GM18502 (cell line): Measurements from ENCODE around the gene DCHS2.
"Not testable (repeated sequence)": the region's sequence is repeated elsewhere in the genome, so short reads cannot be mapped to it uniquely, and the experiment has no call there.

Experiments
- ATAC-seq: cut with Tn5 transposase; IDR thresholded peaks from one replicate; pipeline ENCODE4 v1.9.1; 2021; ENCODE audit warnings: mild to moderate bottlenecking; ENCODE audit not compliant: unreplicated experiment, poor library complexity

Gene DCHS2

DNA sequence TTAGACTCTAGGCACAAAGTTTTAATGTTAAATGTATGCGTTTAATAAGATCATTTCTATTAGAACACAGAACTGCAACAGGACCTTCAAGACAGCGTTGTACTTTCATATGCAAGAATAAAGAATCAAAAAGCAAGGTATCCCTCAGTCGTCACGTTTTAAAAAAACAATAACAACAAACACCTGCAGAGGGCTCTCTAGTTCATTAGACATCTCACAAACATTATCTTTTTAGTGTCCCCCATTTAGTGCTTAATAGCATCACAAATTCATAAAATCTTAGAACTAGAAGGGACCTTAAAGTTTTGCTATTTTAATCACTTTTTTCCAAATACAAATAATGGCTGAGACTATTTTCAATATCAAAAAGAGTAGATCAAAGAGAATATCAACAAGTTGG is 236.6 kb downstream of the DCHS2 start:
- no peak for ATAC-seq

DNA sequence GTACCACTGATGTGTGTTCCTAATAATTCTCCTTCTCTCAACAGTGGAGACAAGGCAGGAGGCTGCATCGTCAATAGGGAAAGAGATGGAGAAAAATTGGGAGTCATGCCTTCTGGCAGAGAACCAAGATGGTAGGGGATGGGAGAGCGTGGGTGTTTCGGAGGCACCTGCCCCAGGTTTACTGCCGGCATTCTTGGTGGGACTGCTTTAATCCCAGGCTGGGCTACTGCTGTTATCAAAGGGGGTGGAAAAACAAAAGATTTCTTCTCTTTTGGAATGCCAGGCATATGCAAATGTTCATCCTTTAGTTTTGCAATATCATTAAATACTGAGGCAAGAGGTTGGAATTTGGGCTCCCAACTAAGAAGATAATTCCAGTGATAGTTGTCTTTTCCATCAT is 257.0 kb downstream of the DCHS2 start:
- no peak for ATAC-seq

DNA sequence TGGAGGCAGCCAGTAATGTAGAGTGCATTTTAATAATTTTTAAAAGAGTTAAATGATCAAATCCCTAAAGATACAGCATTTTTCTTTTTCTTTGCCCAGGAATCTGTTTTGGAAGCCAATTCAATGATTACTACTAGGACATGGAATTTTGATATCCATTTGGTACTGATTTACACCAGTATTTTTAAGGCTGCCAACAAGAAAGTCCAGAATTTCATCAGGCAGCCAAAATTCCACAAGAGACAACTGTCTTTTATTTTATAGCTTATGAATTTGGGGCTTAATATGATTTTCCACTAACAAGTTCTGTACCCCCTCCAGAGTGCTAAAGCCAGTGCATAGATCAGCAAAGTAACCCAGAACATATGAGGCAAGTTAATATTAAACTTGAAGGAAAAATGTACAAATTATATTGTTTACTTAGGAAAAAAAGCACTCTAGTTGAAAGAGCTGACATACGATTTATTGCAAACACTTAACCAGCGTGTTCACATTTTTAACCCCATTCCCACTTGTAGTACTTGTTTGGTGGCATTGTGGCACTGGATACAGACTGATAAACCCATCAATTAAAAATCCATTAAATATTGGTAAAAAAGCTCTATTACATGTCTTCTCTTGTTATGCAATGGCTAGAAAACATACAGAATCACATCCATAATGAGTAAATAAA is 259.7 kb downstream of the DCHS2 start:
- no peak for ATAC-seq

GRCh38 chr4:154230723-154231122 is 260.9 kb downstream of the DCHS2 start:
- no peak for ATAC-seq

GRCh38 chr4:154230091-154230490 is 261.5 kb downstream of the DCHS2 start:
- no peak for ATAC-seq

DNA sequence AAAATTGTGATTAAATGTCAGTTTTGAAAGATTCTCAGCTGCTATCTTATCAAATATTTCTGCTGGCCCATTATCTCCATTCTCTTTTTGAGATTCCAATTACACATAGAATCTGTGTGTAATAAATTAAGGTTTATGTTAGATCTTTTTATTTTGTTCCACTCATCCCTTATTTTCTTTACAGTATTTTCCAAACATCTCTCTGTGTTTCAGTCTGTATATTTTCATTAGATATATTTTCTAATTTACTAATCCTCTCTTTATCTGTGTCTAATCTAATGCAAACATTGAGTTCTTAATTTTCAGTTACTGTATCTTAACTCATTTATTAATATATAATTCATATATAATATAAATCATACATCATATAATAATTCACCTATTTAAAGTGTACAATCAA is 268.7 kb downstream of the DCHS2 start:
- no peak for ATAC-seq

- ATAC-seq: no peak
Measured at GRCh38 chr4:154218051-154218450, 273.5 kb downstream of the DCHS2 start.

- not testable (repeated sequence) for ATAC-seq
Measured at GRCh38 chr4:154217384-154217783, 274.2 kb downstream of the DCHS2 start.

DNA sequence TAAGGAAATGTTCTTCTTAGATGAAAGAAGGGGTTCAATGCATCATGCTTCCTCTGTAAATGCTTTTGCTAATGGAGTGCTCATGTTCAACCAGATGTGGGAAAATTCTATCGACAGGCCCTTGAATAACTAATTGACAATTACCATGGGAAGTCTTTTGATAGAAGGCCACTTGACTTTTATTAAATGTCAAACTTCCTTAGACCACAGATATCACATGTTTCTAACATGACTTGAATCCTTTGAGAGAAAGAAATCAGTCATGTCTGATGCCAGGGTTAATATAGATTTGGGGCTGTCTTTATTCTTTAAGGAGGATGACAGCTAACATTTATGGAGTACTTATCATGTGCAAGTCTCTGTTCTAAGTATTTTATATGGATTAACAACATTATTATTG is 280.1 kb downstream of the DCHS2 start:
- ATAC-seq: no peak

DNA sequence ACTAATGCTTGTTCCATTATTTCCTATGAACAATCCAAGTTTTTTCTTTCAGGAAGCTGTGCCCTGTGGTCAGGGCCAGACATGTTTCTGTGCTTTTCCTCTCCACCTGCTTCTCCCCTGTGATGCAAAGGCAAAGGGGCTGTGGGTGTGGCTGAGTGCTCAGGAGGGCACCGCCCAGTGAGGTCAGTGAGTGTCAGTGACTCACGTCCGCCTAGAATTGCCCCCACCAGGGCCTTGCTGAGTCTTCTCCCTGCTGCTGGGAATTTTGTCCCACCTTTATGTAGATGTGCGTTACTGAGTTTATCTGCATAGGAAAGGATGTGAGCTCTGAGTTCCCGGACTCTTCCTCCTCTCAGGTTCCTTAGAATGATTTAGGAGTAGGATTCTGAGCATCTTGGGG is 283.2 kb downstream of the DCHS2 start:
- no peak for ATAC-seq

DNA sequence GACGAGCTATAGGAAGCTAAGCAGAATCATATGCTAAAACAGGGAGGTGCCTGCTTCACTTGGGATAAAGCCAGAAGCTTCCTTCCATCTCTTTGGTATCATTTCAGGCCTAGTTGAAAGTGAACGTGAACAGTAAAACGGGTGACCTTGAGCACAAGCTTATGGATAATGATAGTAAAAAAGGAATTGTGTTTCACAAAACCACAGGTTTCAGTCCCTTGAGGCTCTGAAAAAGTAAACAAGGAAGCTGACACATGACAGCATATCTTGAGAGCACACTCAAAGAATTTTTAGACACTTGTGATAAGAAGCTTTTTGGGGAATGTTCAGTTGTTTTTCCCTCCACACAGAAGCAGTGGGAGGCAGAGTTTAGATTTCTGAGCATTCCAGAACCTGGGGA is 286.1 kb downstream of the DCHS2 start:
- no peak for ATAC-seq

DNA sequence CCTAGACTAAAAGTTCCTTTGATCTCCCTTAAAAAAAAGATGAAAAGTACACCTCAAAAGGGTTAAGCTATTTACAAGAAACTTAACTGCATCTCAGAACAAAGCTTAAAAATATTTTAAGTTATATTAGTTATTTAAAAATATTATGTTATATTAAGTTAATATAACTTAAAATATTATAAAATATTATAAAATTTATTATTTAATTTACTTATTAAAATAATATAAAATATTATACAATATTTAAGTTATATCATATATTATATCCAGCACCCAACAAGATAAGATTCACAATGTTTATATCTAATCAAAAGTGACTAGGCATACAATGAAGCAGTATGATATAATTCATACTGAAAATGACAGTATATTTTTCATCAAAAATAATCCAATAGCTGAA is 296.9 kb downstream of the DCHS2 start:
- no peak for ATAC-seq

GRCh38 chr4:154192585-154192984 is 299.0 kb downstream of the DCHS2 start:
- ATAC-seq: no peak

DNA sequence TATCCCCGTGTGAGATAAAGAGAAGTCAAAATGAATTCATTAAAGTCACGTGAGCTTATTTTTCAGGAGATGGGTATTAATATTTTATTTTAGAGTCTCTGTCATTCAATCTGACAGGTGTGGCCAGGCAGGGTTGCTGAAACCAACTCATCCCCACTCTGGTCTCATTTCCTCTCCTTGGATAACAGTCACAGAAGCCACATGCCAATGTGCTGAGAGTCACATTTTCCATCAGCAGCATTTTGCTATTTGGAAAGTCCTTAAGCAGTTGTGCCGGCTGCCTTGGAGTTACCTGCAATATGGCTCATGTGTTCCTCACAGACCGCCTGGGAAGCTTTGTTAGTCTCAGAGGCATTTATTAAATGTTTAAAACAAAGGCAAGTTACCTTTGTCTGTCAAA is 302.3 kb downstream of the DCHS2 start:
- no peak for ATAC-seq

DNA sequence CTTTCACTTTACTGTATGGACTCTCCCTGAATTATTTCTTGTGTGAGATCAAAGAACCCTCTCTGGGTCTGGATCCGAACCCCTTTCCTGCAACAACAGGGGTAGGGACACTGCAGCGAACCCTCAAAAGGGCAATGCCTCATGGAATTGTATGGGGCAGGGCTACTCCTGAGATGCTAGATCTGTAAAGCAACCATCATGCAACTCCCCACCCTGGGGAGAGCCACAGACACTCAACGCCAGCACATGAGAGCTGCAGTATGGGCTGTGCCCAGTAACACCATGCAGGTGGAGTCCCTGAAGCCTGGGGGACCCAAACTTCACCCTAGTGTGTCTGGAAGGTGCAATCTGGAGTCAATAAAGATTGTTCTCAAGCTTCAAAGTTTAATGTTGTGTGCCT is 304.7 kb downstream of the DCHS2 start:
- ATAC-seq: no peak

GRCh38 chr4:154186035-154186434 is 305.6 kb downstream of the DCHS2 start:
- no peak for ATAC-seq

DNA sequence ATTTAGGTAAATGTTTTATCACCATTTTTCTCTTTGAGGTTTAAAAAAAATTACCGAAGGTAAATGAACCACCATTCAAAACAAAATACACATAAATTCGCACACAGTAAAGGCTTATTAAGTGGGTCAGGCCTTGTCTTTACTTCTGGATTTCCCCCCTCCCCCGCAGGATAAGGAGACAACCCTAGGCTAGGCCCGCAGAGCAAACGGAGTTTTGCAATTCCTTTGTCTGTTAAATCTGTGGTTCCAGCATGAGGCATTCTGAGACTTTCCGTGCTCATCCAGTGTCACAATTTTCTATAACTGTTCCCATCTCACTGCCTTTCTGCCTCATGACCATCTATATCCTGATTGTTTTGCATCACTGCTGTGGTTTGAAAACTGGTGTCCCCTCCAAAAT is 307.4 kb downstream of the DCHS2 start:
- ATAC-seq: no peak

DNA sequence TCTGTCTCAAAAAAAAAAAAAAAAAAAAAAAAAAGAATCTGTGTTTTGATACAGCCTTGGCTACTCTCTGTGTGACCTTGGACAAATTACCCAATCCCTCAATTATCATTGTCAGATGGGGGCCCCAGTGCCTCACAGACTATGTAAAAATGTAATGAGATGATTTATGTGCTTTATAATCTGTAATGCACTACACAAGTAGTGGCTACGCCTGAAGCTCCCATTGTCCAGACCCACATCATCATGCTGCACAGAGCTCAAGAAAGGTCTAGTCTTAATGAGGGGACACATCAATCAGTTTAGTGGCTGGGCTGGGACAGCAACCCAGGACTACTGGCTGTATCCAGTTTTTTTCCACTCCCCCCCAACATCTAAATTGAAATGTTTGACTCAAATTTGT is 308.3 kb downstream of the DCHS2 start:
- ATAC-seq: no peak
